Fibroblast of skin of right quadriceps (primary cell): ENCODE results near the gene MINDY4B.

Experiments
- DNase-seq: peaks from one replicate; pipeline ENCODE4 v3.0.0-alpha.2; 2013

The MINDY4B gene

GRCh38 chr3:150843241-150843640 lies 62.0 kb downstream of the MINDY4B start:
- no peak for DNase-seq

GRCh38 chr3:150840802-150841515 lies 64.3 kb downstream of the MINDY4B start:
- no peak for DNase-seq

GRCh38 chr3:150830745-150831144 lies 74.5 kb downstream of the MINDY4B start:
- no peak for DNase-seq

GRCh38 chr3:150830094-150830681 lies 75.1 kb downstream of the MINDY4B start:
- DNase-seq: no peak

GRCh38 chr3:150829408-150829807 lies 75.8 kb downstream of the MINDY4B start:
- no peak for DNase-seq

GRCh38 chr3:150828997-150829396 lies 76.2 kb downstream of the MINDY4B start:
- no peak for DNase-seq

GRCh38 chr3:150828261-150828660 lies 77.0 kb downstream of the MINDY4B start:
- no peak for DNase-seq

GRCh38 chr3:150826466-150827282 lies 78.6 kb downstream of the MINDY4B start:
- DNase-seq: no peak

- DNase-seq: no peak
These were observed 79.3 kb downstream of the MINDY4B start for GRCh38 chr3:150825916-150826377.

- no peak for DNase-seq
These were observed 79.9 kb downstream of the MINDY4B start for GRCh38 chr3:150825192-150825915.

- no peak for DNase-seq
These were observed 82.0 kb downstream of the MINDY4B start for GRCh38 chr3:150823277-150823676.

- DNase-seq: no peak
These were observed 82.6 kb downstream of the MINDY4B start for GRCh38 chr3:150822636-150823035.
